SK-N-SH treated with all-trans-retinoic acid at 6 μM for 48 hours (cell line): ENCODE measurements around the gene ORM2.

ENCODE experiments used
- BACH2 ChIP-seq: fragments of 250-450 bp; sonication (Bioruptor Pico); IDR thresholded peaks from 2 replicates; pipeline ENCODE4 v1.9.0; 2021; ENCODE audit warnings: mild to moderate bottlenecking, borderline replicate concordance
- CREB5 ChIP-seq: fragments of 250-450 bp; sonication (Bioruptor Pico); IDR thresholded peaks from 2 replicates; pipeline ENCODE4 v1.5.1; 2020; ENCODE audit warnings: low read depth, mild to moderate bottlenecking, moderate library complexity
- ESRRG ChIP-seq: fragments of 250-450 bp; sonication (Bioruptor Pico); IDR thresholded peaks from 2 replicates; pipeline ENCODE4 v1.6.1; 2021; ENCODE audit warnings: mild to moderate bottlenecking
- GLIS3 ChIP-seq: fragments of 250-450 bp; sonication (Bioruptor Pico); IDR thresholded peaks from 2 replicates; pipeline ENCODE4 v1.5.0; 2020; ENCODE audit warnings: mild to moderate bottlenecking, moderate library complexity
- PATZ1 ChIP-seq: fragments of 250-450 bp; sonication (Bioruptor Pico); IDR thresholded peaks from 2 replicates; pipeline ENCODE4 v1.8.0; 2020; ENCODE audit warnings: mild to moderate bottlenecking, moderate library complexity, borderline replicate concordance
- POU6F1 ChIP-seq: fragments of 250-450 bp; sonication (Bioruptor Pico); IDR thresholded peaks from 2 replicates; pipeline ENCODE4 v1.8.0; 2021; ENCODE audit warnings: low read depth, mild to moderate bottlenecking, moderate library complexity, borderline replicate concordance
- PPARA ChIP-seq: fragments of 250-450 bp; sonication (Bioruptor Pico); IDR thresholded peaks from 2 replicates; pipeline ENCODE4 v1.5.0; 2020; ENCODE audit warnings: mild to moderate bottlenecking, borderline replicate concordance
- TOX ChIP-seq: fragments of 250-450 bp; sonication (Bioruptor Pico); IDR thresholded peaks from 2 replicates; pipeline ENCODE4 v1.8.0; 2021; ENCODE audit warnings: mild to moderate bottlenecking, moderate library complexity, borderline replicate concordance
- TSHZ2 ChIP-seq: fragments of 250-450 bp; sonication (Bioruptor Pico); IDR thresholded peaks from 2 replicates; pipeline ENCODE4 v1.5.0; 2020; ENCODE audit warnings: mild to moderate bottlenecking, moderate library complexity
- ZFP30 ChIP-seq: fragments of 450-650 bp; formaldehyde crosslinking; IDR thresholded peaks from 2 replicates; pipeline ENCODE4 v1.5.0; 2022; ENCODE audit warnings: mild to moderate bottlenecking, moderate library complexity

- peak; percentile 92; the same call in 1 of the 2 replicates for TF ChIP-seq PATZ1 (CRISPR knock-in tag)
- TF ChIP-seq ZFP30 (CRISPR knock-in tag), result no peak
- no peak for TF ChIP-seq TSHZ2
- no peak for TF ChIP-seq CREB5
- no peak for TF ChIP-seq ESRRG (CRISPR knock-in tag)
- TF ChIP-seq BACH2 (CRISPR knock-in tag), result peak; percentile 53; the same call in 1 of the 2 replicates
- TF ChIP-seq TOX, result no peak
- TF ChIP-seq POU6F1 (CRISPR knock-in tag), result no peak
- no peak for TF ChIP-seq PPARA (CRISPR knock-in tag)
- TF ChIP-seq GLIS3 (CRISPR knock-in tag), result no peak
These were observed 44.4 kb upstream of the ORM2 start for GRCh38 chr9:114285166-114285867.
